ENCODE data around the gene MRRF.

MRRF gene

DNA sequence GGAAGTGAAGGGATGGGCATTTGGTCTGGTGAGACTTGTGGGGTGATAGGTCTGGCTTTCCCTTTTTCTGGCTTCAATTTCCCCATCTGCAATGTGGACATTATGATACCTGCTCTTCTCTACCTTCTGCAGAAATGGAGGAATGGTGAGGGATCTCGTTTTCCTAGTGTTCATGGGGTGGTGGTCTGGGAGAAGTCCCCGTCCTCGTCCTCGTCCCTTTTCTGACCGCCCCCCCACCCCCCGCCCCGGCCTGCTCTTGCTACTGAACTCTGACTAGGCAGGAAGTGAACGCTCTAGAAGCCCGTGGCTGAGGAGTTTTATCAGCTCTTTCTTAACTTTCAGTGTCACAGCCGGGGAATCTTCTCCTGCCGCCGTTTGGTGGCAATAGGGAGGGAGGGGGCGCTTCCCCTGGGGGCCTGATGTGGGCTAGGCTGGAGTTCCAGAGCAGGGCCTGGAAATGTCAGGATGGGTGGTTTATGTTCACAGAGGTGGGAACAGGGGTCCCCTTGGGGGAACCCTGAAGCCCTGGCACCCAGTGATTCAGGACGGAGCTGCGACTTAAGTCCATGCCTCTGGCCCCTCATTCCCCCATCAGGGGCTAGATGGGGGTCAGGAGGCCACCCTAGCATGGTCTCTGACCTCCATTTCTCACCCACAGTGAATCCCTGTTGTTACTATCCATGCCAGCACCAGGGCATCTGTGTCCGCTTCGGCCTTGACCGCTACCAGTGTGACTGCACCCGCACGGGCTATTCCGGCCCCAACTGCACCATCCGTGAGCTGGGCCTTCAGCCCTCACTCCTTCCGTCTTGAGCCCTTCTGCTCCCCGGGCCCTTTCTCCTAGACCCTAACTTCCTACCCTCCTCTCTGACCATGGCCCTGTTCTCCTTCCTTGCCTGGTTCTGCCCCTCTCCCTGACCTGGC, 112.8 kb downstream of the MRRF start:
- H3K4me3 ChIP-seq (ENCODE audit: control insufficient read depth, low read depth, low read length): no peak overlapping the region
- no peak for DNase-seq (ENCODE audit: low read depth)
- TF ChIP-seq CTCF (conservative IDR thresholded peaks at IDR 0.05; ENCODE audit: control insufficient read depth, insufficient read depth, low read depth, low read length): no peak

- no peak for TF ChIP-seq CTCF (conservative IDR thresholded peaks at IDR 0.05; ENCODE audit: control insufficient read depth, insufficient read depth, low read depth, low read length)
- H3K4me3 ChIP-seq (ENCODE audit: control insufficient read depth, low read depth, low read length): no peak overlapping the region
- DNase-seq (ENCODE audit: low read depth): no peak
Observed at GRCh38 chr9:122378236-122378635, 113.6 kb downstream of the MRRF start.

GRCh38 chr9:122379340-122379739, 114.7 kb downstream of the MRRF start:
- no peak overlapping the region for H3K4me3 ChIP-seq (ENCODE audit: control insufficient read depth, low read depth, low read length)
- peak; percentile 42 for DNase-seq (ENCODE audit: low read depth)
- TF ChIP-seq CTCF (conservative IDR thresholded peaks at IDR 0.05; ENCODE audit: control insufficient read depth, insufficient read depth, low read depth, low read length): peak; percentile 67

DNA sequence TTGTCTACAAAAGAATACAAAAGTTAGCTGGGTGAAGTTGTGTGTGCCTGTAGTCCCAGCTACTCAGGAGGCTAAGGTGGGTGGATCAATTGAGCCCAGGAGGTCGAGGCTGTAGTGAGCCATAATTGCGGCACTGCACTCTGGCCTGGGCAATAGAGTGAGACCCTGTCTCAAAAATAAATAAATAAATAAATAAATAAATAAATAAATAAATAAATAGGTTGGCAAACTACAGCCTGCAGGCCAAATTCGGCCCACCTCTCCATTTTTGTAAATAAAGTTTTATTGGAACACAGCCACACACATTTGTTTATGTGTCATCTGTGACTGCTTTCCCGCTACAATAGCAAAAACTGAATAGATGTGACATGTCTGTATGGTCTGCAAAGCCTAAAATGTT, 115.6 kb downstream of the MRRF start:
- H3K4me3 ChIP-seq (ENCODE audit: control insufficient read depth, low read depth, low read length): no peak overlapping the region
- no peak for DNase-seq (ENCODE audit: low read depth)
- no peak for TF ChIP-seq CTCF (conservative IDR thresholded peaks at IDR 0.05; ENCODE audit: control insufficient read depth, insufficient read depth, low read depth, low read length)

All from fibroblast of mammary gland (primary cell).